ENCODE measurements around the gene HYCC2. TPM values are rescaled to one million over a fixed set of nuclear protein-coding genes. Genes with fewer than 3 reads are reported as not detected.

HYCC2 gene
- total and polyA plus RNA-seq, 8 donors, result 4.2 to 14.5 (median 8.7) TPM

DNA sequence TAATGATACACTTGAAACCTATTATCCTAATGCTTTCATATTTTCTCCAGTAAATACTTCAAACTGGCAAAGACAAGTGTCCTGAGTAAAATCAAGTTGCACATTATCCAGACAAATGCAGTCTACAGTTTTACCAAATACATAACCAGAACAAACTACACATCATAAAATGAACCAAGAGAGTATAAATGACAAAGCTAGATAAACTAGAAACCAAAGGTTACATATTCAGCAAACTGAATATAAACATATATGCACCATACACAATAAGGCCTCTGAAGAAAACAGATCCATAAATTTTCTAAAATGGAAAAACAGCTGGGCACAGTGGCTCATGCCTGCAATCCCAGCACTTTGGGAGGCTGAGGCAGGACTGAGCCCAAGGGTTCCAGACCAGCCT lies 47.0 kb downstream of the HYCC2 start:
- TF ChIP-seq, protein P1, sequence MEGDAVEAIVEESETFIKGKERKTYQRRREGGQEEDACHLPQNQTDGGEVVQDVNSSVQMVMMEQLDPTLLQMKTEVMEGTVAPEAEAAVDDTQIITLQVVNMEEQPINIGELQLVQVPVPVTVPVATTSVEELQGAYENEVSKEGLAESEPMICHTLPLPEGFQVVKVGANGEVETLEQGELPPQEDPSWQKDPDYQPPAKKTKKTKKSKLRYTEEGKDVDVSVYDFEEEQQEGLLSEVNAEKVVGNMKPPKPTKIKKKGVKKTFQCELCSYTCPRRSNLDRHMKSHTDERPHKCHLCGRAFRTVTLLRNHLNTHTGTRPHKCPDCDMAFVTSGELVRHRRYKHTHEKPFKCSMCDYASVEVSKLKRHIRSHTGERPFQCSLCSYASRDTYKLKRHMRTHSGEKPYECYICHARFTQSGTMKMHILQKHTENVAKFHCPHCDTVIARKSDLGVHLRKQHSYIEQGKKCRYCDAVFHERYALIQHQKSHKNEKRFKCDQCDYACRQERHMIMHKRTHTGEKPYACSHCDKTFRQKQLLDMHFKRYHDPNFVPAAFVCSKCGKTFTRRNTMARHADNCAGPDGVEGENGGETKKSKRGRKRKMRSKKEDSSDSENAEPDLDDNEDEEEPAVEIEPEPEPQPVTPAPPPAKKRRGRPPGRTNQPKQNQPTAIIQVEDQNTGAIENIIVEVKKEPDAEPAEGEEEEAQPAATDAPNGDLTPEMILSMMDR (IDR thresholded peaks at IDR 0.05), result no peak
- ATAC-seq (no peak), FAIRE-seq (no peak), DNase-seq (no peak)
- no peak overlapping the region for H3K27ac ChIP-seq
- H3K4me3 ChIP-seq, result no peak overlapping the region
- H3K9me3 ChIP-seq, result no peaks in the 10 kb centered on the region
- no peaks in the 10 kb centered on the region for H3K4me1 ChIP-seq
- H3K36me3 ChIP-seq, result peaks cover 0 to 7% (median 2%) of the 10 kb centered on the region in 3 donors
- no peaks in the 10 kb centered on the region for H3K27me3 ChIP-seq
- intact Hi-C loops (cut with DNase I), result no loop called here

DNA sequence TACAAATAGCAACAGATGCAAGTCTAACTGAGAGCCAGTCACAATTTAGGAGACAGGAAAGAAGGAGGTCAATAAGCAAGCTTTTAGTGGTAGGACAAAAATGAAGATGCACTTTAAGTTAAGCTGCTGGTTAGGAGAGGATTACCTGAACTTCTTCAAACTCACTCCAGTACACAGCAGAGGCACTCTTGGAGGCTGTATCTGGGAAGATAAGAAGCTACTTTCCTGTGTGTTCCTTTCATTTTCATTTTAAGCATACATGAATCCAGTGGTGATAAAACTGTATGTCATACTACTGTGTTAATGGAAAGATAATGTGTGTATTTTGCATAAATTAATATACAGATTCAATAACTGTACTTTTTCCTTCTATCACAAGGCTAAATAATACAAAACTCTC lies 49.6 kb downstream of the HYCC2 start:
- H3K4me3 ChIP-seq, result no peak overlapping the region
- H3K9me3 ChIP-seq, result no peaks in the 10 kb centered on the region
- peaks cover 0 to 7% (median 2%) of the 10 kb centered on the region in 3 donors for H3K36me3 ChIP-seq
- ATAC-seq, result no peak
- no peaks in the 10 kb centered on the region for H3K27me3 ChIP-seq
- intact Hi-C loops (cut with DNase I), result no loop called here
- TF ChIP-seq, protein P1 (IDR thresholded peaks at IDR 0.05), result no peak
- H3K27ac ChIP-seq, result no peak overlapping the region
- no peak for DNase-seq
- FAIRE-seq, result no peak
- H3K4me1 ChIP-seq, result no peaks in the 10 kb centered on the region

Other genes with a start within 250 kb of the HYCC2 start
- 10 to 100 TPM; 45.0 to 78.2 (median 59.5) TPM for gene CLK1, start 207.0 kb downstream of the HYCC2 start, total RNA-seq
- 100 to 1,000 TPM; 502 to 573 TPM for gene CLK1, start 207.0 kb downstream of the HYCC2 start, polyA plus RNA-seq
- gene PPIL3, start 182.6 kb downstream of the HYCC2 start, total RNA-seq, result 10 to 100 TPM in 3 of 6 donors, 1 to 10 TPM in 3; 7.2 to 15.1 (median 10.7) TPM
- 10 to 100 TPM; 11.1 to 21.8 TPM for gene PPIL3, start 182.6 kb downstream of the HYCC2 start, polyA plus RNA-seq
- 10 to 100 TPM in 3 of 6 donors, 1 to 10 TPM in 3; 5.9 to 11.3 (median 8.4) TPM for gene NIF3L1, start 182.3 kb downstream of the HYCC2 start, total RNA-seq
- 10 to 100 TPM in 1 of 2 donors, 1 to 10 TPM in 1; 7.5 to 14.9 TPM for gene NIF3L1, start 182.3 kb downstream of the HYCC2 start, polyA plus RNA-seq
- 10 to 100 TPM; 11.1 to 17.8 (median 14.4) TPM for gene ORC2, start 108.0 kb downstream of the HYCC2 start, total RNA-seq
- gene ORC2, start 108.0 kb downstream of the HYCC2 start, polyA plus RNA-seq, result 1 to 10 TPM; 9.2 to 9.3 TPM
- 10 to 100 TPM; 14.8 to 36.7 (median 26.6) TPM for gene NDUFB3, start 330 bp upstream of the HYCC2 start, total RNA-seq
- gene NDUFB3, start 330 bp upstream of the HYCC2 start, polyA plus RNA-seq, result 10 to 100 TPM; 23.2 to 42.5 TPM
- 100 to 1,000 TPM in 1 of 6 donors, 10 to 100 TPM in 5; 37.0 to 101 (median 56.6) TPM for gene CFLAR, start 44.5 kb upstream of the HYCC2 start, total RNA-seq
- gene CFLAR, start 44.5 kb upstream of the HYCC2 start, polyA plus RNA-seq, result 10 to 100 TPM; 34.6 to 37.1 TPM
- 10 to 100 TPM in 1 of 6 donors, 1 to 10 TPM in 5; 3.0 to 11.7 (median 5.6) TPM for gene CASP10, start 111.5 kb upstream of the HYCC2 start, total RNA-seq
- gene CASP10, start 111.5 kb upstream of the HYCC2 start, polyA plus RNA-seq, result 1 to 10 TPM; 3.4 to 4.6 TPM
- gene CASP8, start 188.9 kb upstream of the HYCC2 start, total RNA-seq, result 10 to 100 TPM in 1 of 6 donors, 1 to 10 TPM in 5; 4.8 to 13.5 (median 9.1) TPM
- gene CASP8, start 188.9 kb upstream of the HYCC2 start, polyA plus RNA-seq, result 1 to 10 TPM; 4.5 to 5.7 TPM